Lung (tissue), 12 donors: ENCODE results near the gene UNC5B. TPM values are rescaled to one million over a fixed set of nuclear protein-coding genes. Genes with fewer than 3 reads are reported as not detected.

Source experiments
- ATAC-seq: fragments of 200-7000 bp; cut with Tn5 transposase; one replicate; pipeline ENCODE4 v1.9.1; 2020; ENCODE audit warnings: moderate number of reproducible peaks; ENCODE audit not compliant: insufficient read depth, low FRiP score
- DNase-seq, 3 donors: peaks; one replicate each; pipeline ENCODE4 v3.0.0-alpha.2; 2013 to 2017
- H3K27ac ChIP-seq, 2 donors: one replicate each; pipeline ENCODE4 v1.5.1; 2013; ENCODE audit warnings: mild to moderate bottlenecking in 2 of 2, moderate library complexity in 2 of 2, control low read depth in 1 of 2, inconsistent platforms in 1 of 2, low read depth in 1 of 2, low read length in 1 of 2
- H3K27me3 ChIP-seq, 3 donors: one replicate each; pipeline ENCODE4 v1.5.1; 2013; ENCODE audit warnings: low read length in 2 of 3; ENCODE audit not compliant: control insufficient read depth in 3 of 3, insufficient read depth in 3 of 3
- H3K36me3 ChIP-seq, 4 donors: one replicate each; pipeline ENCODE4 v1.5.1; 2013; ENCODE audit warnings: low read length in 4 of 4, mild to moderate bottlenecking in 1 of 4, moderate library complexity in 1 of 4; ENCODE audit not compliant: control insufficient read depth in 4 of 4, insufficient read depth in 4 of 4
- H3K4me1 ChIP-seq, 5 donors: one replicate each; pipeline ENCODE4 v1.5.1; 2013; ENCODE audit warnings: low read length in 5 of 5, mild to moderate bottlenecking in 2 of 5, moderate library complexity in 1 of 5; ENCODE audit not compliant: control insufficient read depth in 5 of 5, insufficient read depth in 5 of 5
- H3K4me3 ChIP-seq: one replicate; pipeline ENCODE4 v1.5.1; 2013; ENCODE audit warnings: mild to moderate bottlenecking, control low read depth, moderate library complexity
- H3K9ac ChIP-seq, 2 donors: one replicate each; pipeline ENCODE4 v1.5.1; 2013; ENCODE audit warnings: low read length in 2 of 2, control low read depth in 1 of 2; ENCODE audit not compliant: insufficient read depth in 1 of 2
- H3K9me3 ChIP-seq, 4 donors: one replicate each; pipeline ENCODE4 v1.5.1; 2013; ENCODE audit warnings: low read length in 3 of 4, mild to moderate bottlenecking in 1 of 4, moderate library complexity in 1 of 4; ENCODE audit not compliant: control insufficient read depth in 4 of 4, insufficient read depth in 3 of 4
- CTCF ChIP-seq: IDR thresholded peaks from 2 replicates; pipeline ENCODE4 v1.5.1; 2012; ENCODE audit warnings: mild to moderate bottlenecking; ENCODE audit errors: control extremely low read depth, extremely low read depth
- WGBS, 2 donors: extraction: QIAGEN DNeasy Blood & Tissue Kit; methylation state at CpG; one replicate each; pipeline ENCODE4 v1.1.7; 2013; 5-methylcytosine and 5-hydroxymethylcytosine counted together
- polyA plus RNA-seq, 2 donors: library from polyadenylated mRNA; stranded (reverse); fragments of 200-250 nt; gene quantifications; one replicate each; pipeline ENCODE4 v1.2.1, GENCODE V29; 2013
- total RNA-seq, 2 donors: library from RNA; depleted of rRNA in 1 of 2; stranded (reverse); fragments of >200 nt in 1 of 2; gene quantifications; one replicate each; pipeline ENCODE4 v1.2.1, GENCODE V29; 2014 to 2021
- donor health status: control.
- donor health status: control.
- donor health status: Bipolar disorder and iron deficiency.
- donor health status: healthy.
- donor health status: DM: yes; HTN: yes; CAD: no.

UNC5B gene
- total and polyA plus RNA-seq, 4 donors, result 4.4 to 23.8 (median 8.3) TPM

GRCh38 chr10:71325267-71325666 lies 112.9 kb downstream of the UNC5B start:
- no peaks in the 10 kb centered on the region for H3K4me1 ChIP-seq
- H3K27ac ChIP-seq, result no peak overlapping the region
- H3K9me3 ChIP-seq, result no peaks in the 10 kb centered on the region
- no peaks in the 10 kb centered on the region for H3K27me3 ChIP-seq
- H3K36me3 ChIP-seq, result peaks cover 0 to 16% (median 4%) of the 10 kb centered on the region in 4 donors
- no peak overlapping the region for H3K9ac ChIP-seq
- no peak for TF ChIP-seq CTCF
- ATAC-seq, result no peak
- DNase-seq, result no peak
- no peak overlapping the region for H3K4me3 ChIP-seq
- WGBS, 2 donors, result 95 to 97% methylated on average over 6 of the region's 6 CpGs

GRCh38 chr10:71326464-71326881 lies 114.1 kb downstream of the UNC5B start:
- H3K27me3 ChIP-seq, result no peaks in the 10 kb centered on the region
- H3K4me1 ChIP-seq, result no peaks in the 10 kb centered on the region
- no peak overlapping the region for H3K9ac ChIP-seq
- no peak for ATAC-seq
- no peaks in the 10 kb centered on the region for H3K9me3 ChIP-seq
- TF ChIP-seq CTCF, result no peak
- H3K27ac ChIP-seq, result no peak overlapping the region
- DNase-seq, result no peak
- H3K36me3 ChIP-seq, result peaks cover 0 to 18% (median 4%) of the 10 kb centered on the region in 4 donors
- 81 to 92% methylated on average over 16 of the region's 16 CpGs for WGBS, 2 donors
- no peak overlapping the region for H3K4me3 ChIP-seq

GRCh38 chr10:71330789-71331404 lies 118.5 kb downstream of the UNC5B start:
- H3K36me3 ChIP-seq, result peaks cover 0 to 10% (median under 1%) of the 10 kb centered on the region in 4 donors
- 79 to 88% methylated on average over 4 of the region's 4 CpGs for WGBS, 2 donors
- H3K27me3 ChIP-seq, result no peaks in the 10 kb centered on the region
- TF ChIP-seq CTCF, result no peak
- DNase-seq (no peak), ATAC-seq (no peak)
- no peak overlapping the region for H3K9ac ChIP-seq
- no peak overlapping the region for H3K27ac ChIP-seq
- no peak overlapping the region for H3K4me3 ChIP-seq
- peaks cover 0 to 14% (median 8%) of the 10 kb centered on the region in 5 donors for H3K4me1 ChIP-seq
- no peaks in the 10 kb centered on the region for H3K9me3 ChIP-seq

GRCh38 chr10:71331736-71332135 lies 119.4 kb downstream of the UNC5B start:
- ATAC-seq, result no peak
- Histone ChIP-seq H3K27ac (no peak overlapping the region), H3K4me3 (no peak overlapping the region), H3K36me3 (peaks cover 0 to 10% (median under 1%) of the 10 kb centered on the region in 4 donors), H3K9ac (no peak overlapping the region), H3K9me3 (no peaks in the 10 kb centered on the region), H3K27me3 (no peaks in the 10 kb centered on the region), H3K4me1 (peaks cover 0 to 20% (median 8%) of the 10 kb centered on the region in 5 donors)
- 62 to 70% methylated on average over 4 of the region's 4 CpGs for WGBS, 2 donors
- no peak for TF ChIP-seq CTCF
- no peak for DNase-seq
